Measurements from ENCODE around the gene DNAJC10. TPM values are rescaled to one million over a fixed set of nuclear protein-coding genes. Genes with fewer than 3 reads are reported as not detected.

The DNAJC10 gene
- total and polyA plus RNA-seq, 9 of the 15 experiments (the other 6 are each of a cell fraction or from before 2014, with no cell fraction given): 9.8 to 77.7 (median 57.3) TPM

GRCh38 chr2:182730486-182730885, 14.4 kb downstream of the DNAJC10 start:
- DNase-seq (ENCODE audit: extremely low read depth in 1 of 4, low spot score in 3 of 4) (no peak), FAIRE-seq (no peak), ATAC-seq (no peak)
- Histone ChIP-seq H3K4me1 (replicated peaks in 1 of 2; ENCODE audit: control insufficient read depth in 2 of 2, insufficient read depth in 2 of 2, low read length in 2 of 2) (no peaks in the 10 kb centered on the region), H3K9ac (ENCODE audit: insufficient read depth in 1 of 2, low read depth in 2 of 2, low read length in 2 of 2) (no peak overlapping the region), H3K4me3 (no peak overlapping the region), H3K9me3 (replicated peaks; ENCODE audit: control insufficient read depth, insufficient read depth, low read depth, low read length) (no peaks in the 10 kb centered on the region), H2AFZ (ENCODE audit: low read depth, low read length) (no peak overlapping the region), H3K9me1 (ENCODE audit: control insufficient read depth, insufficient read depth, low read length) (no peaks in the 10 kb centered on the region), H3K4me2 (ENCODE audit: insufficient read depth, low read length) (no peak overlapping the region), H3K79me2 (ENCODE audit: control insufficient read depth, insufficient read depth, low read length) (no peaks in the 10 kb centered on the region), H3K27ac (ENCODE audit: extremely low read depth, low read depth, low read length) (no peak overlapping the region), H3K27me3 (ENCODE audit: control insufficient read depth in 2 of 2, insufficient read depth in 2 of 2, low read length in 2 of 2) (no peaks in the 10 kb centered on the region), H4K20me1 (replicated peaks; ENCODE audit: control insufficient read depth, insufficient read depth, low read length) (no peaks in the 10 kb centered on the region), H3K36me3 (ENCODE audit: control insufficient read depth, insufficient read depth, low read length) (peaks cover 57% of the 10 kb centered on the region)
- TF ChIP-seq LARP7 (IDR thresholded peaks at IDR 0.05) (no peak), TEAD1 (CRISPR knock-in tag; IDR thresholded peaks at IDR 0.05) (no peak), SRSF7 (optimal IDR thresholded peaks at IDR 0.05; ENCODE audit: low read depth, low read length) (no peak), RFX7 (CRISPR knock-in tag; IDR thresholded peaks at IDR 0.05) (no peak), NFATC3 (IDR thresholded peaks at IDR 0.05) (no peak), ZNF318 (IDR thresholded peaks at IDR 0.05; ENCODE audit: borderline replicate concordance in 1 of 2, low read depth in 1 of 2) (no peak), SNRNP70 (optimal IDR thresholded peaks at IDR 0.05; ENCODE audit: low read depth, low read length) (no peak), PHB2 (IDR thresholded peaks at IDR 0.05; ENCODE audit: low read depth) (no peak)
- ChIA-PET POLR2A (interaction anchor here (1.2 kb wide), 1 partner anchor 13 kb away, joined by 4 read pairs; no protein-coding TSS in a partner anchor), CTCF (ENCODE audit: low intra/inter-chr PET ratio) (no interaction called here)
- in situ Hi-C loops (cut with MboI): no loop called here
- intact Hi-C loops (cut with micrococcal nuclease): no loop called here
- BruUV-seq (replicated peaks): no TSS peak
